Measurements from ENCODE around the gene GAB3.

DNA sequence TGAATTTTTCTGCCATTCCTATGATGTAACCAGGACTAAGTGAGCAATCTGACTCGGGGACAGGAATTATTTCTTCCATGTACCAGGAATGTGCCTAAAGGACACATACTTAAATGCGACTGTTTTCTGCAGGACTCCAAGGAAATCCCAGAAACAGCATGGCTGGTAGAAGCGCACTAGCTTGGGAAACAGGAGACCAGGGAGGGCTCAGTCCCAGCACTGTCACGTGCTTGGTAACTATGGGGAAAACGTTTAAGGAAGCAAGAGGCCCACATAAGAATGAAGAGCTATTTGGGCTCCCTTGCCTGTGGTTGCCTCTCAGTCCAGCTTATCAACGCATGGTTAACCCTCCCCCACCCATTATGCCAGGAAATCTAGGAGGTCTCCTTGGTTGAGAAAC, 34.8 kb upstream of the GAB3 start:
- TF ChIP-seq POLR2A (IDR thresholded peaks at IDR 0.05; ENCODE audit: low read depth, low read length) (no peak), POLR2AphosphoS5 (IDR thresholded peaks at IDR 0.05; ENCODE audit: low read depth, low read length) (no peak), TAF1 (IDR thresholded peaks at IDR 0.05; ENCODE audit: low read depth, low read length) (no peak), SPI1 (IDR thresholded peaks at IDR 0.05; ENCODE audit: low read depth, low read length) (no peak), PAX5 (IDR thresholded peaks at IDR 0.05; ENCODE audit: insufficient read depth, low read length, severe bottlenecking) (no peak)

All from GM12891 (cell line).